ENCODE data around the gene MAD2L1BP. TPM values are rescaled to one million over a fixed set of nuclear protein-coding genes. Genes with fewer than 3 reads are reported as not detected.

MAD2L1BP gene
- total RNA-seq, 1 experiment from 2014 or later, result 36.6 TPM

DNA sequence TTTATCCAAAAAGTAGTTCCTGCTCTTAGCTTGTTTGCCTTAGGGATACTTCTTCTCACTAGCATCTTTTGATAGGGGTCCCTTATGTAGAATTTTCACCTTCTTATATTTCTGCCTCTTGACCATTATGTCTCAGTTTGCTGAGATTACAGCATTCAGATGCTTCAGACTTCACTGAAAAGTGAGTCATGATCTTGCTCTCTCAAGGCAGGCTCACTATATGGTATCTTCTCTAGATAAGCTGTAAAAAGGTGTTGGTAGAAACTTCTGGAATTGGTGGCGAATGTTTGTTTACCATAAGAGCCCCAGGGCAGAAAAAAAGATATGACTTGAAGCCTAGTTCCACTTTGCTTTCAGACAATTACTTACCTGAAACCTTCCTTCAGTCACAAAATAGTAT is 26.2 kb upstream of the MAD2L1BP start:
- POLR2A ChIA-PET, result no interaction called here

More for the DNA sequence above, 26.2 kb upstream of the MAD2L1BP start:
- Histone ChIP-seq H3K27me3 (ENCODE audit: insufficient read depth, low read length) (no peaks in the 10 kb centered on the region), H3K4me1 (ENCODE audit: control insufficient read depth in 1 of 2, insufficient read depth in 2 of 2, low read length in 2 of 2) (peaks cover 0 to 5% of the 10 kb centered on the region in 2 experiments; a peak in 1 of 4 replicates), H3K9me2 (ENCODE audit: insufficient read depth) (no peaks in the 10 kb centered on the region), H2AFZ (ENCODE audit: low read depth, low read length, poor library complexity, severe bottlenecking) (no peak overlapping the region), H3K36me3 (ENCODE audit: control insufficient read depth in 1 of 2, insufficient read depth in 2 of 2, low read length in 2 of 2) (peaks cover 19 to 21% of the 10 kb centered on the region in 2 experiments; a peak in 3 of 4 replicates), H3K79me2 (ENCODE audit: insufficient read depth, low read length) (no peaks in the 10 kb centered on the region), H4K20me1 (ENCODE audit: insufficient read depth) (no peaks in the 10 kb centered on the region), H3K9ac (ENCODE audit: low read length) (no peak overlapping the region), H3K4me3 (replicated peaks in 1 of 2; ENCODE audit: low read depth in 1 of 2, low read length in 2 of 2) (no peak overlapping the region), H3K27ac (ENCODE audit: low read depth, low read length) (no peak overlapping the region), H3K9me3 (ENCODE audit: control insufficient read depth in 1 of 2, insufficient read depth in 1 of 2, low read depth in 1 of 2, low read length in 2 of 2) (no peaks in the 10 kb centered on the region), H3K4me2 (ENCODE audit: low read length) (no peak overlapping the region)
- TF ChIP-seq RAD21 (IDR thresholded peaks at IDR 0.05; ENCODE audit: low read depth) (no peak), ELF1 (IDR thresholded peaks at IDR 0.05; ENCODE audit: borderline replicate concordance, low read depth) (no peak), YY1 (IDR thresholded peaks at IDR 0.05; ENCODE audit: extremely low read depth, insufficient replicate concordance, low read depth, low read length) (no peak), JUND (IDR thresholded peaks at IDR 0.05) (no peak), POLR2A (IDR thresholded peaks at IDR 0.05; ENCODE audit: borderline replicate concordance, extremely low read depth, insufficient read depth, insufficient read length) (no peak), TCF7L2 (IDR thresholded peaks at IDR 0.05; ENCODE audit: borderline replicate concordance, extremely low read depth, insufficient read depth, insufficient read length) (no peak), SIN3A (IDR thresholded peaks at IDR 0.05; ENCODE audit: low read depth) (no peak), ZNF274 (IDR thresholded peaks at IDR 0.05; ENCODE audit: low read depth, low read length) (no peak), ZFX (IDR thresholded peaks at IDR 0.05) (no peak), CBX3 (IDR thresholded peaks at IDR 0.05; ENCODE audit: low read depth) (no peak), EZH2 (IDR thresholded peaks at IDR 0.05) (no peak), EZH2phosphoT487 (IDR thresholded peaks at IDR 0.05; ENCODE audit: borderline replicate concordance) (no peak), EGR1 (IDR thresholded peaks at IDR 0.05; ENCODE audit: low read depth) (no peak), POLR2AphosphoS5 (IDR thresholded peaks at IDR 0.05; ENCODE audit: low read depth, low read length) (no peak), SP1 (IDR thresholded peaks at IDR 0.05; ENCODE audit: low read depth) (no peak), SRF (IDR thresholded peaks at IDR 0.05; ENCODE audit: low read depth) (no peak)
- TF ChIP-seq, protein P1, sequence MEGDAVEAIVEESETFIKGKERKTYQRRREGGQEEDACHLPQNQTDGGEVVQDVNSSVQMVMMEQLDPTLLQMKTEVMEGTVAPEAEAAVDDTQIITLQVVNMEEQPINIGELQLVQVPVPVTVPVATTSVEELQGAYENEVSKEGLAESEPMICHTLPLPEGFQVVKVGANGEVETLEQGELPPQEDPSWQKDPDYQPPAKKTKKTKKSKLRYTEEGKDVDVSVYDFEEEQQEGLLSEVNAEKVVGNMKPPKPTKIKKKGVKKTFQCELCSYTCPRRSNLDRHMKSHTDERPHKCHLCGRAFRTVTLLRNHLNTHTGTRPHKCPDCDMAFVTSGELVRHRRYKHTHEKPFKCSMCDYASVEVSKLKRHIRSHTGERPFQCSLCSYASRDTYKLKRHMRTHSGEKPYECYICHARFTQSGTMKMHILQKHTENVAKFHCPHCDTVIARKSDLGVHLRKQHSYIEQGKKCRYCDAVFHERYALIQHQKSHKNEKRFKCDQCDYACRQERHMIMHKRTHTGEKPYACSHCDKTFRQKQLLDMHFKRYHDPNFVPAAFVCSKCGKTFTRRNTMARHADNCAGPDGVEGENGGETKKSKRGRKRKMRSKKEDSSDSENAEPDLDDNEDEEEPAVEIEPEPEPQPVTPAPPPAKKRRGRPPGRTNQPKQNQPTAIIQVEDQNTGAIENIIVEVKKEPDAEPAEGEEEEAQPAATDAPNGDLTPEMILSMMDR (IDR thresholded peaks at IDR 0.05 in 2 of 3, conservative IDR thresholded peaks at IDR 0.05 in 1 of 3; ENCODE audit: borderline replicate concordance in 1 of 3, insufficient read depth in 1 of 3, low read depth in 2 of 3, low read length in 2 of 3), result no peak
- TF ChIP-seq, protein P2, sequence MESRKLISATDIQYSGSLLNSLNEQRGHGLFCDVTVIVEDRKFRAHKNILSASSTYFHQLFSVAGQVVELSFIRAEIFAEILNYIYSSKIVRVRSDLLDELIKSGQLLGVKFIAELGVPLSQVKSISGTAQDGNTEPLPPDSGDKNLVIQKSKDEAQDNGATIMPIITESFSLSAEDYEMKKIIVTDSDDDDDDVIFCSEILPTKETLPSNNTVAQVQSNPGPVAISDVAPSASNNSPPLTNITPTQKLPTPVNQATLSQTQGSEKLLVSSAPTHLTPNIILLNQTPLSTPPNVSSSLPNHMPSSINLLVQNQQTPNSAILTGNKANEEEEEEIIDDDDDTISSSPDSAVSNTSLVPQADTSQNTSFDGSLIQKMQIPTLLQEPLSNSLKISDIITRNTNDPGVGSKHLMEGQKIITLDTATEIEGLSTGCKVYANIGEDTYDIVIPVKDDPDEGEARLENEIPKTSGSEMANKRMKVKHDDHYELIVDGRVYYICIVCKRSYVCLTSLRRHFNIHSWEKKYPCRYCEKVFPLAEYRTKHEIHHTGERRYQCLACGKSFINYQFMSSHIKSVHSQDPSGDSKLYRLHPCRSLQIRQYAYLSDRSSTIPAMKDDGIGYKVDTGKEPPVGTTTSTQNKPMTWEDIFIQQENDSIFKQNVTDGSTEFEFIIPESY (IDR thresholded peaks at IDR 0.05; ENCODE audit: extremely low read depth, insufficient replicate concordance, low read length), result no peak
- TF ChIP-seq, protein P3, sequence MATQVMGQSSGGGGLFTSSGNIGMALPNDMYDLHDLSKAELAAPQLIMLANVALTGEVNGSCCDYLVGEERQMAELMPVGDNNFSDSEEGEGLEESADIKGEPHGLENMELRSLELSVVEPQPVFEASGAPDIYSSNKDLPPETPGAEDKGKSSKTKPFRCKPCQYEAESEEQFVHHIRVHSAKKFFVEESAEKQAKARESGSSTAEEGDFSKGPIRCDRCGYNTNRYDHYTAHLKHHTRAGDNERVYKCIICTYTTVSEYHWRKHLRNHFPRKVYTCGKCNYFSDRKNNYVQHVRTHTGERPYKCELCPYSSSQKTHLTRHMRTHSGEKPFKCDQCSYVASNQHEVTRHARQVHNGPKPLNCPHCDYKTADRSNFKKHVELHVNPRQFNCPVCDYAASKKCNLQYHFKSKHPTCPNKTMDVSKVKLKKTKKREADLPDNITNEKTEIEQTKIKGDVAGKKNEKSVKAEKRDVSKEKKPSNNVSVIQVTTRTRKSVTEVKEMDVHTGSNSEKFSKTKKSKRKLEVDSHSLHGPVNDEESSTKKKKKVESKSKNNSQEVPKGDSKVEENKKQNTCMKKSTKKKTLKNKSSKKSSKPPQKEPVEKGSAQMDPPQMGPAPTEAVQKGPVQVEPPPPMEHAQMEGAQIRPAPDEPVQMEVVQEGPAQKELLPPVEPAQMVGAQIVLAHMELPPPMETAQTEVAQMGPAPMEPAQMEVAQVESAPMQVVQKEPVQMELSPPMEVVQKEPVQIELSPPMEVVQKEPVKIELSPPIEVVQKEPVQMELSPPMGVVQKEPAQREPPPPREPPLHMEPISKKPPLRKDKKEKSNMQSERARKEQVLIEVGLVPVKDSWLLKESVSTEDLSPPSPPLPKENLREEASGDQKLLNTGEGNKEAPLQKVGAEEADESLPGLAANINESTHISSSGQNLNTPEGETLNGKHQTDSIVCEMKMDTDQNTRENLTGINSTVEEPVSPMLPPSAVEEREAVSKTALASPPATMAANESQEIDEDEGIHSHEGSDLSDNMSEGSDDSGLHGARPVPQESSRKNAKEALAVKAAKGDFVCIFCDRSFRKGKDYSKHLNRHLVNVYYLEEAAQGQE (IDR thresholded peaks at IDR 0.05; ENCODE audit: low read depth), result no peak
- TF ChIP-seq, protein P4, sequence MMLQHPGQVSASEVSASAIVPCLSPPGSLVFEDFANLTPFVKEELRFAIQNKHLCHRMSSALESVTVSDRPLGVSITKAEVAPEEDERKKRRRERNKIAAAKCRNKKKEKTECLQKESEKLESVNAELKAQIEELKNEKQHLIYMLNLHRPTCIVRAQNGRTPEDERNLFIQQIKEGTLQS (IDR thresholded peaks at IDR 0.05), result no peak
- DNase-seq (ENCODE audit: low read depth, low spot score) (no peak), ATAC-seq (no peak)
- intact Hi-C loops (cut with micrococcal nuclease), result no loop called here
- RAD21 ChIA-PET (ENCODE audit: low non-redundant PET in 1 of 2, low total read pairs in 2 of 2, uncharacterized antibody in 2 of 2, unreplicated experiment in 2 of 2), result no interaction called here
- CTCF ChIA-PET, result no interaction called here
- no TSS peak for BruUV-seq (replicated peaks)
